GM23338 (cell line): ENCODE results near the gene PEPD. TPM values are rescaled to one million over a fixed set of nuclear protein-coding genes. Genes with fewer than 3 reads are reported as not detected.

Source experiments
- ATAC-seq: fragments of 200-7000 bp; cut with Tn5 transposase; 3 replicates; pipeline ENCODE4 v1.9.1; 2020
- DNase-seq: peaks from one replicate; pipeline ENCODE4 v3.0.0-alpha.2; 2015; ENCODE audit warnings: low spot score
- H2AFZ ChIP-seq: fragments of 200-600 bp; sonication (generic); 2 replicates; pipeline ENCODE4 v1.8.0; 2016; ENCODE audit warnings: antibody characterized with exemption, mild to moderate bottlenecking, moderate library complexity
- H3F3A ChIP-seq: fragments of 200-600 bp; sonication (generic); replicated peaks from 2 replicates; pipeline ENCODE4 v1.8.0; 2017; ENCODE audit warnings: antibody characterized with exemption, mixed run types, low read depth
- H3K27ac ChIP-seq: fragments of 200-600 bp; sonication (generic); 2 replicates; pipeline ENCODE4 v1.6.1; 2016; ENCODE audit warnings: low read depth
- H3K27me3 ChIP-seq: fragments of 200-600 bp; sonication (generic); 2 replicates; pipeline ENCODE4 v1.8.0; 2016; ENCODE audit warnings: mild to moderate bottlenecking, mixed run types, moderate library complexity; ENCODE audit not compliant: insufficient read depth
- H3K36me3 ChIP-seq: fragments of 200-600 bp; sonication (generic); 2 replicates; pipeline ENCODE4 v1.8.0; 2016; ENCODE audit warnings: mild to moderate bottlenecking; ENCODE audit not compliant: insufficient read depth
- H3K4me1 ChIP-seq: fragments of 200-600 bp; sonication (generic); 2 replicates; pipeline ENCODE4 v1.8.0; 2016; ENCODE audit warnings: mild to moderate bottlenecking, moderate library complexity; ENCODE audit not compliant: insufficient read depth
- H3K4me2 ChIP-seq: fragments of 200-600 bp; sonication (generic); 2 replicates; pipeline ENCODE4 v1.7.1; 2017; ENCODE audit warnings: mixed run types
- H3K4me3 ChIP-seq: fragments of 200-600 bp; sonication (generic); 2 replicates; pipeline ENCODE4 v1.6.1; 2016; ENCODE audit warnings: mixed run types
- H3K79me2 ChIP-seq: fragments of 200-600 bp; sonication (generic); replicated peaks from 2 replicates; pipeline ENCODE4 v1.8.0; 2017; ENCODE audit warnings: mild to moderate bottlenecking; ENCODE audit not compliant: insufficient read depth
- H3K9me2 ChIP-seq: fragments of 200-600 bp; sonication (generic); 2 replicates; pipeline ENCODE4 v1.8.0; 2017; ENCODE audit not compliant: insufficient read depth
- H4K20me1 ChIP-seq: fragments of 200-600 bp; sonication (generic); replicated peaks from 2 replicates; pipeline ENCODE4 v1.8.0; 2017; ENCODE audit warnings: mild to moderate bottlenecking; ENCODE audit not compliant: insufficient read depth
- H3K27ac Mint-ChIP-seq: 2 replicates; pipeline ENCODE4 v1.8.0; 2020; ENCODE audit warnings: inconsistent platforms, mild to moderate bottlenecking, moderate library complexity, mixed read lengths
- H3K27me3 Mint-ChIP-seq: 3 replicates; pipeline ENCODE4 v1.8.0; 2022; ENCODE audit warnings: low read depth, mild to moderate bottlenecking, moderate library complexity, mixed read lengths, inconsistent platforms; ENCODE audit not compliant: insufficient read depth, poor library complexity
- H3K36me3 Mint-ChIP-seq: 3 replicates; pipeline ENCODE4 v1.8.0; 2021; ENCODE audit warnings: low read depth, mild to moderate bottlenecking, inconsistent platforms, moderate library complexity, mixed read lengths
- H3K4me1 Mint-ChIP-seq: 3 replicates; pipeline ENCODE4 v1.8.0; 2020; ENCODE audit warnings: mild to moderate bottlenecking, inconsistent platforms, mixed read lengths
- H3K4me3 Mint-ChIP-seq: 3 replicates; pipeline ENCODE4 v1.8.0; 2021; ENCODE audit warnings: moderate library complexity, mild to moderate bottlenecking, inconsistent platforms, mixed read lengths
- H3K9me3 Mint-ChIP-seq: 3 replicates; pipeline ENCODE4 v1.8.0; 2020; ENCODE audit warnings: moderate library complexity, mild to moderate bottlenecking, inconsistent platforms, mixed read lengths
- CTCF ChIP-seq, 2 experiments: fragments of 200-600 bp in 1 of 2; sonication (generic) in 1 of 2; conservative IDR thresholded peaks; 2 replicates each; pipeline versions ENCODE4 v1.5.1 to v1.6.1; 2016 to 2017; ENCODE audit warnings: antibody characterized with exemption in 2 of 2, low read depth in 2 of 2, mild to moderate bottlenecking in 2 of 2, moderate library complexity in 1 of 2
- NANOG ChIP-seq: IDR thresholded peaks from 2 replicates; pipeline ENCODE4 v1.6.1; 2016; ENCODE audit warnings: antibody characterized with exemption, borderline replicate concordance
- POLR2AphosphoS5 ChIP-seq: IDR thresholded peaks from 2 replicates; pipeline ENCODE4 v1.6.1; 2016; ENCODE audit warnings: antibody characterized with exemption, low read depth
- REST ChIP-seq: IDR thresholded peaks from one replicate; pipeline ENCODE4 v1.6.1; 2018; ENCODE audit warnings: antibody characterized with exemption; ENCODE audit not compliant: unreplicated experiment
- ZNF462 ChIP-seq: fragments of 250-450 bp; sonication (Bioruptor Pico); IDR thresholded peaks from 2 replicates; pipeline ENCODE4 v1.5.0; 2020; ENCODE audit warnings: mild to moderate bottlenecking, moderate library complexity
- polyA plus RNA-seq: library from polyadenylated mRNA; unstranded; fragments of >200 nt; fragmentation: Nextera tagmentation; extraction: Ambion mirVana; gene quantifications from 2 replicates; pipeline ENCODE4 v1.2.1, GENCODE V29; 2016
- total RNA-seq: library from RNA; depleted of rRNA; stranded (reverse); fragments of >200 nt; shearing (Covaris generic); gene quantifications from 2 replicates; pipeline ENCODE4 v1.2.3, GENCODE V29; 2014

PEPD gene
- total and polyA plus RNA-seq, 2 experiments from 2014 or later, result 81.7 to 89.2 TPM

GRCh38 chr19:33467851-33468250 is 53.7 kb downstream of the PEPD start (continued):
- TF ChIP-seq ZNF462, result no peak

GRCh38 chr19:33465834-33466233 is 55.8 kb downstream of the PEPD start:
- H3K36me3 ChIP-seq, result no peaks in the 10 kb centered on the region
- no peak overlapping the region for H3K4me3 Mint-ChIP-seq
- H3K4me2 ChIP-seq, result no peak overlapping the region
- peaks cover 6% of the 10 kb centered on the region; the same call in 1 of the 3 replicates for H3K4me1 Mint-ChIP-seq
- H3K27me3 ChIP-seq, result no peaks in the 10 kb centered on the region
- TF ChIP-seq CTCF (conservative IDR thresholded peaks at IDR 0.05; ENCODE audit: low read depth in 2 of 2) (no peak), REST (no peak), NANOG (no peak), POLR2AphosphoS5 (no peak)
- H2AFZ ChIP-seq, result no peak overlapping the region
- H3K9me2 ChIP-seq, result no peaks in the 10 kb centered on the region
- ATAC-seq (no peak), DNase-seq (no peak)
- no peak overlapping the region for H3K27ac Mint-ChIP-seq
- H4K20me1 ChIP-seq, result peaks cover 3% of the 10 kb centered on the region
- no peak overlapping the region for H3K27ac ChIP-seq
- peaks cover 6% of the 10 kb centered on the region; the same call in 1 of the 3 replicates for H3K36me3 Mint-ChIP-seq
- no peaks in the 10 kb centered on the region for H3K9me3 Mint-ChIP-seq
- H3K4me1 ChIP-seq, result no peaks in the 10 kb centered on the region
- H3F3A ChIP-seq, result no peaks in the 10 kb centered on the region
- no peaks in the 10 kb centered on the region for H3K79me2 ChIP-seq
- peaks cover 1% of the 10 kb centered on the region for H3K27me3 Mint-ChIP-seq
- H3K4me3 ChIP-seq, result no peak overlapping the region
